OCI-LY7 (cell line): ENCODE results near the gene EDC3.
A peak's percentile ranks its signal among the peaks of the same experiment; 100 is the strongest.

ENCODE experiments used
- EZH2phosphoT487 ChIP-seq: fragments of 200-600 bp; sonication (generic); IDR thresholded peaks from 2 replicates; pipeline ENCODE4 v1.6.1; 2018; ENCODE audit warnings: low read depth, borderline replicate concordance, mild to moderate bottlenecking, mixed run types, antibody characterized with exemption, low read length, moderate library complexity, mixed read lengths
- TF ChIP-seq, protein P1 (sequence below): fragments of 200-600 bp; sonication (generic); conservative IDR thresholded peaks from 2 replicates; pipeline ENCODE4 v1.5.1; 2014; ENCODE audit warnings: mild to moderate bottlenecking, antibody characterized with exemption, low read length, moderate library complexity, mixed read lengths

DNA sequence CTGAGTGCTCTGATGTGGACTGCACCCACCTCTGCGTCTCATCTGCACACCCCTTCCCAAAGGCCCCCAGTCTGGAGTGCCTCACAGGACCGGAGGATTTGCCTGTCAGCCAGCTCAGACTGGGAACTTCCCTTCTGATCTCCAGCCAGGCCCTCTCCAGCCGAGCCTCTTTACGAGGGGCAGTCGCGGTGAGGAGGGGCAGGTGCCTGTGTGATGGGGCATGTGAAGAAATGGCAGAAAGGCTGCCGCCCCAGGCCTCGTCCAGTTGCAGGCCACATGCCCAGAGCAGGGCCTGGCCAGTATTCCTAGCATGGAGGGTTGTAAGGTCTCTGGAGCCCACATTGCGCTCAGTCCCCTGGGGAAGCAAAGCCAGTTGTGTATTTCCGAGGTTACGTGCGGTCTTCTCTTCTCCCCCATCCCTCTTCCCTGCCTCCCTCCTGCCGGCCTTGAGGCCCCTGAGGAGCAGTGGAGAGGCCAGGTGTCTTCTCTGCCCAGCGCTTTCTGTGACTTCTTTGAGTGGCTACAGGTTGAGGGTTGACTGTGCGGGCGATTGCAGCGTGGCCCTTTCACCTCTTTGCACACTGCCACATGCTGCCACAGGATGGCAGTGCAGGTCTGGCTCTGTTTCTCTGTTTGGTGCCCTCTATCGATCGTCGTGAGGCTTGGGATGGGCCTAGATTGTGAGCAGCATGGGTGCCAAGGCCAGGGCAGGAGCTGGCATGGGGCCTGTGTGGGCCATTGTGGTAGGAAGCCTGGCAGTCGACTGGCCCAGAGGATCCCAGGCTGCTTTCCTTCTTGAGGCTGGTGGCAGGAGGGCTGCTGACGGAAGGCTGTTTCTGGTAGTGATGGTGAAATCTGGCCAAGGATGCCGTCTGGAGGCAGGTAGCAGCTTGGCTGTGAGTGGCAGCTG, 74.9 kb downstream of the EDC3 start:
- TF ChIP-seq, protein P1, sequence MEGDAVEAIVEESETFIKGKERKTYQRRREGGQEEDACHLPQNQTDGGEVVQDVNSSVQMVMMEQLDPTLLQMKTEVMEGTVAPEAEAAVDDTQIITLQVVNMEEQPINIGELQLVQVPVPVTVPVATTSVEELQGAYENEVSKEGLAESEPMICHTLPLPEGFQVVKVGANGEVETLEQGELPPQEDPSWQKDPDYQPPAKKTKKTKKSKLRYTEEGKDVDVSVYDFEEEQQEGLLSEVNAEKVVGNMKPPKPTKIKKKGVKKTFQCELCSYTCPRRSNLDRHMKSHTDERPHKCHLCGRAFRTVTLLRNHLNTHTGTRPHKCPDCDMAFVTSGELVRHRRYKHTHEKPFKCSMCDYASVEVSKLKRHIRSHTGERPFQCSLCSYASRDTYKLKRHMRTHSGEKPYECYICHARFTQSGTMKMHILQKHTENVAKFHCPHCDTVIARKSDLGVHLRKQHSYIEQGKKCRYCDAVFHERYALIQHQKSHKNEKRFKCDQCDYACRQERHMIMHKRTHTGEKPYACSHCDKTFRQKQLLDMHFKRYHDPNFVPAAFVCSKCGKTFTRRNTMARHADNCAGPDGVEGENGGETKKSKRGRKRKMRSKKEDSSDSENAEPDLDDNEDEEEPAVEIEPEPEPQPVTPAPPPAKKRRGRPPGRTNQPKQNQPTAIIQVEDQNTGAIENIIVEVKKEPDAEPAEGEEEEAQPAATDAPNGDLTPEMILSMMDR = peak; percentile 99
- TF ChIP-seq EZH2phosphoT487 = no peak
